ENCODE measurements around the gene ENTPD8. TPM values are rescaled to one million over a fixed set of nuclear protein-coding genes. Genes with fewer than 3 reads are reported as not detected.
A peak's percentile ranks its signal among the peaks of the same experiment; 100 is the strongest.
"Not testable (repeated sequence)": the region's sequence is repeated elsewhere in the genome, so short reads cannot be mapped to it uniquely, and the experiment has no call there.

The ENTPD8 gene
- total RNA-seq, 1 donor from 2014 or later, result 0.19 TPM

- DNase-seq (ENCODE audit: low read depth), result no peak
These were observed 45.5 kb downstream of the ENTPD8 start for GRCh38 chr9:137395666-137396010.

- no peak for DNase-seq (ENCODE audit: low read depth)
These were observed 46.1 kb downstream of the ENTPD8 start for GRCh38 chr9:137394866-137395665.

GRCh38 chr9:137393176-137394150 lies 47.7 kb downstream of the ENTPD8 start:
- DNase-seq (ENCODE audit: low read depth), result no peak

- no peak for DNase-seq (ENCODE audit: low read depth)
These were observed 48.7 kb downstream of the ENTPD8 start for GRCh38 chr9:137392232-137393007.

- DNase-seq (ENCODE audit: low read depth), result no peak
These were observed 49.8 kb downstream of the ENTPD8 start for GRCh38 chr9:137391411-137391754.

GRCh38 chr9:137390553-137391410 lies 50.4 kb downstream of the ENTPD8 start:
- DNase-seq (ENCODE audit: low read depth), result peak; percentile 31

- no peak for DNase-seq (ENCODE audit: low read depth)
These were observed 51.8 kb downstream of the ENTPD8 start for GRCh38 chr9:137389428-137389746.

GRCh38 chr9:137388589-137389427 lies 52.3 kb downstream of the ENTPD8 start:
- DNase-seq (ENCODE audit: low read depth), result no peak

- no peak for DNase-seq (ENCODE audit: low read depth)
These were observed 53.1 kb downstream of the ENTPD8 start for GRCh38 chr9:137387891-137388560.

GRCh38 chr9:137387114-137387890 lies 53.9 kb downstream of the ENTPD8 start:
- DNase-seq (ENCODE audit: low read depth), result no peak

GRCh38 chr9:137386507-137387113 lies 54.5 kb downstream of the ENTPD8 start:
- DNase-seq (ENCODE audit: low read depth), result not testable (repeated sequence)

GRCh38 chr9:137385061-137385655 lies 56.0 kb downstream of the ENTPD8 start:
- no peak for DNase-seq (ENCODE audit: low read depth)

Small RNAs within 50 kb of the gene (microRNA-seq; reads per million reads assigned to microRNA genes)
- gene MIR7114, result not detected

Other genes starting within 250 kb of the ENTPD8 start
- gene TPRN, start 240.6 kb downstream of the ENTPD8 start, total RNA-seq, result 19.5 and 25.3 TPM in 2 replicates
- 39.2 and 48.4 TPM in 2 replicates for gene TMEM203, start 235.7 kb downstream of the ENTPD8 start, total RNA-seq
- 6.1 and 10.5 TPM in 2 replicates for gene NDOR1, start 235.7 kb downstream of the ENTPD8 start, total RNA-seq
- 0.21 and 0.36 TPM in 2 replicates for gene RNF208, start 219.1 kb downstream of the ENTPD8 start, total RNA-seq
- gene CYSRT1, start 216.2 kb downstream of the ENTPD8 start, total RNA-seq, result 1.4 and 2.0 TPM in 2 replicates
- gene RNF224, start 213.9 kb downstream of the ENTPD8 start, total RNA-seq, result not detected in 2 replicates
- 0.56 and 0.62 TPM in 2 replicates for gene SLC34A3, start 210.5 kb downstream of the ENTPD8 start, total RNA-seq
- 211 and 249 TPM in 2 replicates for gene TUBB4B, start 200.1 kb downstream of the ENTPD8 start, total RNA-seq
- gene STPG3, start 190.1 kb downstream of the ENTPD8 start, total RNA-seq, result not detected in 2 replicates
- gene NELFB, start 186.0 kb downstream of the ENTPD8 start, total RNA-seq, result 37.3 and 48.3 TPM in 2 replicates
- 1.1 and 3.6 TPM in 2 replicates for gene TOR4A, start 163.6 kb downstream of the ENTPD8 start, total RNA-seq
- 1.2 and 2.0 TPM in 2 replicates for gene NRARP, start 139.1 kb downstream of the ENTPD8 start, total RNA-seq
- gene EXD3, start 18.2 kb downstream of the ENTPD8 start, total RNA-seq, result 12.5 and 15.3 TPM in 2 replicates
- gene NOXA1, start 18.0 kb downstream of the ENTPD8 start, total RNA-seq, result 1.2 and 3.1 TPM in 2 replicates
- gene NSMF, start 18.0 kb upstream of the ENTPD8 start, total RNA-seq, result 53.9 and 69.9 TPM in 2 replicates
- gene PNPLA7, start 109.0 kb upstream of the ENTPD8 start, total RNA-seq, result 1.3 and 1.5 TPM in 2 replicates
- 64.9 and 75.1 TPM in 2 replicates for gene MRPL41, start 110.5 kb upstream of the ENTPD8 start, total RNA-seq
- 30.6 and 38.9 TPM in 2 replicates for gene DPH7, start 137.6 kb upstream of the ENTPD8 start, total RNA-seq
- 28.3 and 29.6 TPM in 2 replicates for gene ZMYND19, start 149.2 kb upstream of the ENTPD8 start, total RNA-seq
- 20.3 and 39.5 TPM in 2 replicates for gene ARRDC1, start 164.3 kb upstream of the ENTPD8 start, total RNA-seq
- 27.3 and 40.4 TPM in 2 replicates for gene EHMT1, start 177.6 kb upstream of the ENTPD8 start, total RNA-seq

Data from myocyte (in vitro differentiated cells).